Ascending aorta (tissue), 2 donors: Measurements from ENCODE around the gene TNFAIP1. TPM values are rescaled to one million over a fixed set of nuclear protein-coding genes. Genes with fewer than 3 reads are reported as not detected.
A peak's percentile ranks its signal among the peaks of the same experiment; 100 is the strongest.
"Not testable (repeated sequence)": the region's sequence is repeated elsewhere in the genome, so short reads cannot be mapped to it uniquely, and the experiment has no call there.

ENCODE experiments used
- DNase-seq, 2 donors: peaks; one replicate each; pipeline ENCODE4 v3.0.0-alpha.2; 2019; ENCODE audit warnings: low spot score in 2 of 2
- H3K27ac ChIP-seq, 2 donors: fragments of 200-600 bp; sonication (generic); one replicate each; pipeline ENCODE4 v1.5.1; 2016 to 2017; ENCODE audit warnings: mild to moderate bottlenecking in 1 of 2
- H3K27me3 ChIP-seq: fragments of 200-600 bp; sonication (generic); one replicate; pipeline ENCODE4 v1.5.1; 2017
- H3K36me3 ChIP-seq, 2 donors: fragments of 200-600 bp; sonication (generic); one replicate each; pipeline ENCODE4 v1.5.1; 2016
- H3K4me1 ChIP-seq, 2 donors: fragments of 200-600 bp; sonication (generic); one replicate each; pipeline ENCODE4 v1.5.1; 2016 to 2017; ENCODE audit warnings: mild to moderate bottlenecking in 1 of 2
- H3K4me3 ChIP-seq, 2 donors: fragments of 200-600 bp; sonication (generic); one replicate each; pipeline ENCODE4 v1.5.1; 2016 to 2017; ENCODE audit warnings: mild to moderate bottlenecking in 1 of 2
- H3K9me3 ChIP-seq, 2 donors: fragments of 200-600 bp; sonication (generic); one replicate each; pipeline ENCODE4 v1.5.1; 2016
- CTCF ChIP-seq, 3 experiments: fragments of 200-600 bp in 2 of 3; fragments of 450-650 bp in 1 of 3; sonication (generic) in 2 of 3; IDR thresholded peaks; one replicate each; pipeline ENCODE4 v1.5.1; 2016 to 2019; ENCODE audit warnings: antibody characterized with exemption in 3 of 3, mild to moderate bottlenecking in 1 of 3, moderate library complexity in 1 of 3
- intact Hi-C: fragments of 100-400 bp; cut with DNase I; formaldehyde crosslinking; loops from one replicate; pipeline ENCODE4 v1.15.1; 2023
- total RNA-seq: library from RNA; depleted of rRNA; stranded (reverse); fragments of >200 nt; gene quantifications from one replicate; pipeline ENCODE4 v1.1.0, GENCODE V29; 2016

TNFAIP1 gene
- 66.4 TPM for total RNA-seq

- intact Hi-C loops: loop anchor here (1.0 to 5.0 kb wide), 5 partner anchors 16 to 312 kb away; partner anchors contain the start of genes BLTP2, NLK, POLDIP2 and SARM1
Observed at GRCh38 chr17:28335201-28335958, at the start of gene TNFAIP1, which contains the start of gene IFT20. TSS of gene TNFAIP1 (plus strand) at chr17:28335761. CDS start at chr17:28339522, 3,761 bp downstream. TSS of gene IFT20 (minus strand) at chr17:28335472. CDS start at chr17:28331985, 3,487 bp downstream.

GRCh38 chr17:28285965-28286364, 49.6 kb upstream of the TNFAIP1 start:
- TF ChIP-seq CTCF (IDR thresholded peaks at IDR 0.05): no peak
- Histone ChIP-seq H3K4me1 (no peaks in the 10 kb centered on the region), H3K27ac (no peak overlapping the region), H3K36me3 (no peaks in the 10 kb centered on the region), H3K27me3 (no peaks in the 10 kb centered on the region), H3K4me3 (no peak overlapping the region), H3K9me3 (no peaks in the 10 kb centered on the region)
- no peak for DNase-seq
- intact Hi-C loops: no loop called here

More at GRCh38 chr17:28335201-28335958, at the start of gene TNFAIP1, which contains the start of gene IFT20:
- Histone ChIP-seq H3K9me3 (no peaks in the 10 kb centered on the region), H3K27me3 (no peaks in the 10 kb centered on the region), H3K4me3 (peak within 1 kb of the TSS; percentile 93 to 95), H3K4me1 (peaks cover 27 to 36% of the 10 kb centered on the region in 2 donors), H3K27ac (peak within 1 kb of the TSS; percentile 93 to 96), H3K36me3 (peaks cover 17 to 26% of the 10 kb centered on the region in 2 donors)
- peak; percentile 99 to 100 for DNase-seq
- no peak for TF ChIP-seq CTCF (IDR thresholded peaks at IDR 0.05)

- Histone ChIP-seq H3K27ac (no peak overlapping the region), H3K4me3 (no peak overlapping the region), H3K4me1 (no peaks in the 10 kb centered on the region), H3K36me3 (no peaks in the 10 kb centered on the region), H3K27me3 (no peaks in the 10 kb centered on the region), H3K9me3 (no peaks in the 10 kb centered on the region)
- DNase-seq: no peak
- no peak for TF ChIP-seq CTCF (IDR thresholded peaks at IDR 0.05)
- intact Hi-C loops: no loop called here
Observed at GRCh38 chr17:28290703-28291102, 44.9 kb upstream of the TNFAIP1 start.

- intact Hi-C loops: no loop called here
- Histone ChIP-seq H3K27me3 (no peaks in the 10 kb centered on the region), H3K4me3 (no peak overlapping the region), H3K27ac (no peak overlapping the region), H3K36me3 (no peaks in the 10 kb centered on the region), H3K9me3 (no peaks in the 10 kb centered on the region), H3K4me1 (no peaks in the 10 kb centered on the region)
- no peak for TF ChIP-seq CTCF (IDR thresholded peaks at IDR 0.05)
- no peak for DNase-seq
Observed at GRCh38 chr17:28291780-28292330, 43.7 kb upstream of the TNFAIP1 start.

GRCh38 chr17:28292878-28293277, 42.7 kb upstream of the TNFAIP1 start:
- H3K9me3 ChIP-seq, intact Hi-C loops, H3K27ac ChIP-seq, DNase-seq, H3K27me3 ChIP-seq, H3K4me1 ChIP-seq, H3K36me3 ChIP-seq, H3K4me3 ChIP-seq: not testable (repeated sequence)

- H3K27ac ChIP-seq: no peak overlapping the region
- no peak for DNase-seq
- H3K36me3 ChIP-seq: no peaks in the 10 kb centered on the region
- intact Hi-C loops: no loop called here
- no peak for TF ChIP-seq CTCF (IDR thresholded peaks at IDR 0.05)
- H3K9me3 ChIP-seq: no peaks in the 10 kb centered on the region
- H3K27me3 ChIP-seq: no peaks in the 10 kb centered on the region
- H3K4me1 ChIP-seq: no peaks in the 10 kb centered on the region
- H3K4me3 ChIP-seq: no peak overlapping the region
Observed at GRCh38 chr17:28293994-28294393, 41.6 kb upstream of the TNFAIP1 start.
